ENCODE measurements around the gene UTF1.

UTF1 gene

DNA sequence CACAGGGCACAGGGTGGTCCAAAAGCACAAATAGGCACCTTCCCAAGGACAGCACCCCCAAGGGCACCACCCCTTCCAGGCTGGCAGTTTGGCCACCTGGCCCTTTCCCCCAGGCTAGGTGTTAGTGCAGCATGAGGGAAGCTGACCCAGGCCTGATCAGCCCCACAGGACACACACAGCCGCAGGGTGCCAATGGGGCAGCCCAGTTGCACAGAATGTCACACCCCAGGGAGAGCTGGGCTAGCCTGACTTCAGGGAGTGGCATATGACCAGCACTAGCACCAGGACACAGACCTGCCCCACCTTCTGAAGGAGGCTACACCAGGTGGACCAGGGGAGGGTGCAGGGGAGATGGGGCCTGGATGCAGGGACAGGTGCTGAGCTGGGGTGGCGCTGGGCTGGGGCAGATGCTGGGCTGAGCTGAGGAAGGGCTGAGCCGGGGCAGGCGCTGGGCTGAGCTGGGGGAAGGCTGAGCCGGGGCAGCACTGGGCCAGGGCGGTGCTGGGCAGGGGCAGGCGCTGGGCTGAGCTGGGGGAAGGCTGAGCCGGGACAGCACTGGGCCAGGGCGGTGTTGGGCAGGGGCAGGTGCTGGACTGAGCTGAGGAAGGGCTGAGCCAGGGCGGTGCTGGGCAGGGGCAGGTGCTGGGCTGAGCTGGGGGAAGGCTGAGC is 50.5 kb downstream of the UTF1 start:
- DNase-seq: no peak

DNA sequence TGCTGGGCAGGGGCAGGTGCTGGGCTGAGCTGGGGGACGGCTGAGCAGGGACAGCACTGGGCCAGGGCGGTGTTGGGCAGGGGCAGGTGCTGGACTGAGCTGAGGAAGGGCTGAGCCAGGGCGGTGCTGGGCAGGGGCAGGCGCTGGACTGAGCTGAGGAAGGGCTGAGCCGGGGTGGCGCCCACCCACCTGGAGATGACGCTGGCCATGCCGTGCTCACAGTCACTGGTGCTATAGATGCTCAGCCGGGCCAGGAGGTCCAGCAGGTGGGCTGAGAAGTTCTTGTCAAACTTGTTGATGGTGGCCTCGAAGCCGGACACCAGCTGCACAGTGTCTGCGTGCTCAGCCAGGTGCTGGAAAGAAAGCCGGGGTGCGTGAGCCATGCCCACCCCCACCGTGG is 51.1 kb downstream of the UTF1 start:
- DNase-seq: no peak
